Muscle layer of colon (tissue), 2 donors: Measurements from ENCODE around the gene MR1.

Experiments
- H3K27ac ChIP-seq: one replicate; pipeline ENCODE4 v1.7.0; 2013; ENCODE audit warnings: low read depth, mild to moderate bottlenecking, low read length, moderate library complexity
- H3K27me3 ChIP-seq, 2 donors: one replicate each; pipeline ENCODE4 v1.7.0; 2013; ENCODE audit warnings: low read length in 2 of 2, mild to moderate bottlenecking in 2 of 2; ENCODE audit not compliant: insufficient read depth in 2 of 2, control insufficient read depth in 1 of 2
- H3K36me3 ChIP-seq: one replicate; pipeline ENCODE4 v1.7.0; 2013; ENCODE audit warnings: mild to moderate bottlenecking, low read length; ENCODE audit not compliant: insufficient read depth
- H3K4me1 ChIP-seq: one replicate; pipeline ENCODE4 v1.7.0; 2013; ENCODE audit warnings: mild to moderate bottlenecking, low read length; ENCODE audit not compliant: insufficient read depth
- H3K4me3 ChIP-seq, 2 donors: one replicate each; pipeline ENCODE4 v1.7.0; 2013; ENCODE audit warnings: low read length in 2 of 2, low read depth in 1 of 2, mild to moderate bottlenecking in 1 of 2, moderate library complexity in 1 of 2
- H3K9ac ChIP-seq: one replicate; pipeline ENCODE4 v1.7.0; 2013; ENCODE audit warnings: low read length
- H3K9me3 ChIP-seq: one replicate; pipeline ENCODE4 v1.7.0; 2013; ENCODE audit warnings: mild to moderate bottlenecking, low read length
- donor health status: abdominal sarcoma.
- donor health status: Adenocarcinoma of cecum.

The MR1 gene

DNA sequence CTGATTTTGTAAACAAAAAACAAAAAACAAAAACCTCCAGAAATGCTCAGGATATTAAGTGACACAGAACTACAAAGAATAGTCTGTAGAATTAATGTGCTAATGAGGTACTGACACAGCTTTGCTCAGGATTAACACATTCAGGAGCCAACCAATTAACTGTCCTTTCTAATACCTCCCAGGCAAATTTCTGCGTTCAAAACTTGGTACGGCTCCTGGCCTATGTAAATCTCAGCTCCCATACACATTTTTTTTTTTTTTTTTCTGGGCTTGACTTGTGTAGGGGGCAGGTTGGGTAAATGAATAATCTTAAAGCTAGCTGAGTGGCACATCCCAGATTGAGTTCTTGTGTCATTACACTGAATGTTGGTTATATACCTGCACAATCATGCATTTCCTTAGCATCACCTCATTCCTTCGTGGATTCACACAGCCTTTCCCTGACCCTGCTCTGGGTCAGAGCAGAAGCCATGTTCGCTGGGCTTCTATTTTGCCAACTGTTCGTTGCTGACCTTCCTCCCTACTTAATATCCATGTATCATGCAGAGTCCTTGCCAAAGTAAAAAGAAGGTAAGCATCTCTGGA lies 42.1 kb downstream of the MR1 start:
- Histone ChIP-seq H3K9ac (no peak overlapping the region), H3K36me3 (no peaks in the 10 kb centered on the region), H3K9me3 (no peaks in the 10 kb centered on the region)

DNA sequence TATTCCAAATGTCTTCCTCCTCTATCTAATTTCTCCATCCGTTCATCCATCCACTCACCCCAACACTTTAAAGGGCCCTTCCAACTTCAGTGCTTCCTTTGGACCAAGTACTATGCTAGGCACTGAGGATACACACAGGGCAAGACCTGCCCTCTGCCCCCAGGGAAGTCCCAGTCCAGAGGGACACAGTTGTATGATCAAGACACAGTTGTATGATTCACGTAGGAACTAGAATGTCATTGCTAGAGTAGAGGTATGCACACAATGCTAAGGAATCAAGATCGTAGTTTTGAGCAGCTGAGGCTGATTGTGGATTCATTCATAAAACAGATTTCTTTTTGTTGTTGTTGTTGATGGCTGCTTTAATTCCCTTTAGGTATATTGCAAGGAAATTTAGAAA lies 43.1 kb downstream of the MR1 start:
- Histone ChIP-seq H3K27ac (no peak overlapping the region), H3K4me1 (peaks cover 9% of the 10 kb centered on the region), H3K9me3 (no peaks in the 10 kb centered on the region), H3K36me3 (no peaks in the 10 kb centered on the region), H3K9ac (no peak overlapping the region), H3K27me3 (no peaks in the 10 kb centered on the region), H3K4me3 (no peak overlapping the region)

More for the DNA sequence above, 42.1 kb downstream of the MR1 start:
- H3K4me3 ChIP-seq: no peak overlapping the region
- H3K4me1 ChIP-seq: peaks cover 9% of the 10 kb centered on the region
- H3K27ac ChIP-seq: no peak overlapping the region
- H3K27me3 ChIP-seq: no peaks in the 10 kb centered on the region

DNA sequence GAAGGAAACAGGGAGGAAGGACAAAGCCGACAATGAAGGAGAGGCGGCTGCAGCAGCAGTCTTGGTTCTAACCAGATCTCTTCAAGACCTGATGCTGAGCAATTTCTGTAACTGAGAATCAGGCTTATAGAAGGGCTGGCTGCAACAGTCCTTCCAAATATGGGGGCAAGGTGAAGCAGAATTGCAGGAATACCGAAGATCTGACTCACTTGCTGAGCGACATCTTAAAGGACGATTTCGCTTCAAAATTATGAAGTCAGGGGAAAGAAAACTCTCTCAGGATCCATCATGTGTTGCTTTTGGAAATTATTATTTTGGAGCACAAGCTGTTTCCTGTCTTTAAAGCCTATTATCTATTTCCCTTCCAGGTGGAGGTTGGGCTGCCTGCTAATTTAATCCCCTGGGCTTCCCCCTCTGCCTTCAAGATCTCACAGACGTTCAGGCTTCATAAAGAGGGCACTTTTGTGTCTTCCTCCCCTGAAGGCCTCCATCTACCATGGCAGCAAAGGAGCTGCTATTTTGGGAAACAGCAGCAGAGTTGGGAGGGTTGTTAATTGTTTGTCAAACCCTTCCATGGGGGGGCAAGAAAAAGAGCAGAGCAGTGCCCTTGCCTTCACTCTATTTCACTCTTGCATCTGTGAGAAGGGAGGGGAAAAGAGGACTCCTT lies 43.9 kb downstream of the MR1 start:
- Histone ChIP-seq H3K4me1 (peaks cover 9% of the 10 kb centered on the region), H3K9me3 (no peaks in the 10 kb centered on the region), H3K4me3 (no peak overlapping the region), H3K27me3 (no peaks in the 10 kb centered on the region), H3K27ac (no peak overlapping the region), H3K9ac (no peak overlapping the region), H3K36me3 (no peaks in the 10 kb centered on the region)

DNA sequence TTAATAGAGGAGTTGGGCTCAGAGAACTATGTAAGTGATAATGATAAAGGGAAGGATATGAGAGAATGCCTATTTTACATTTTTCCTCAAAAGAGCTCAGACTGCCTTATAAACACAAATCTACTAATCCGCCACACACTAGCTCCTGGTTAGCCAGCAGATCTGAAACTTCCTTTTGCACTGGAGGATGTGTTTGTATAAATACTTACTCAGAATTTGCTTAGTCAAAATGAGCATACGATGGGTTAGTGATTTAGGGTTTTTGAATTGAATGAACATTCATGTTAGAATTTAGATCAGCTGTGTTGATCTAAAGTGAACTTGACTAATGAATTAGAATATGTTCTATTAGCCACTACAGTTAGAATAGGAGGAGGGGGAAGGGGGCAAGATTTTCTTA lies 45.6 kb downstream of the MR1 start:
- Histone ChIP-seq H3K9me3 (no peaks in the 10 kb centered on the region), H3K27me3 (no peaks in the 10 kb centered on the region), H3K4me1 (peaks cover 9% of the 10 kb centered on the region), H3K4me3 (no peak overlapping the region), H3K27ac (no peak overlapping the region), H3K9ac (no peak overlapping the region), H3K36me3 (no peaks in the 10 kb centered on the region)

DNA sequence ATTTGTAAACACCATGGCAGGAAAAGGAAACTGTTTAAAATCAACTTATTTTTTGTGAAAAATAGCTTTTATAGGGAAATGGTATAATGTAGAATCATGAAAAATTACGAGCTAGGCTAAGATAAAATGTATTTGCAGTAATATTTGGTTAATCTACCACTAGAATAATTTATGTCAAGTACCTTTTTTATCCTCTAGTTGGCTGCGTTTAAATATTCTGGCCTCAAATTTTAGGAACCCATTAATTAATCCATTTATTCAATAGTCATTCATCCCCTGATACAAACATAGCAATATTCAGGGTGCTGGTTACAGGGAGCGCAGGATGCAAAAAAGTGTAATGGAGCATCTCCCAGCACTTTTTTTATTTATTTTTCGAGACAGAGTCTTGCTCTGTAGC lies 46.1 kb downstream of the MR1 start:
- peaks cover 9% of the 10 kb centered on the region for H3K4me1 ChIP-seq
- no peak overlapping the region for H3K27ac ChIP-seq
- no peak overlapping the region for H3K4me3 ChIP-seq
- no peak overlapping the region for H3K9ac ChIP-seq
- H3K36me3 ChIP-seq: no peaks in the 10 kb centered on the region
- no peaks in the 10 kb centered on the region for H3K27me3 ChIP-seq
- no peaks in the 10 kb centered on the region for H3K9me3 ChIP-seq

DNA sequence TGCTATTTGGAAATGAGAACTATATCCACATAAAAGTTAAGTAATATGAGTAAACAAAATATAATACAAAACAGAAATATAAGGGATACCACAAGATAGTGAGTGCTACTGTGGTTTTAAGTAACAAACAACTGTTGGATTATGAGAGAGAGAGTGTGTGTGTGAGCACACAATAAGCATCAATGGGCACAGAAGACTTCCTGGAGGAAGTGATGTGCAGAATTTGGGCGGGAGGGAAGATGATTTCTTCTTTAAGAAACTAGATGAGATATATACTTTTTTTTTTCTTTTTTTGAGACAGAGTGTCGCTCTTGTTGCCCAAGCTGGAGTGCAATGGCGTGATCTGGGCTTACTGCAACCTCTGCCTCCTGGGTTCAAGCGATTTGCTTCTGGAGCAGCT lies 46.8 kb downstream of the MR1 start:
- Histone ChIP-seq H3K9me3 (no peaks in the 10 kb centered on the region), H3K27me3 (no peaks in the 10 kb centered on the region), H3K27ac (no peak overlapping the region), H3K4me1 (peaks cover 9% of the 10 kb centered on the region), H3K4me3 (no peak overlapping the region), H3K36me3 (no peaks in the 10 kb centered on the region), H3K9ac (no peak overlapping the region)

DNA sequence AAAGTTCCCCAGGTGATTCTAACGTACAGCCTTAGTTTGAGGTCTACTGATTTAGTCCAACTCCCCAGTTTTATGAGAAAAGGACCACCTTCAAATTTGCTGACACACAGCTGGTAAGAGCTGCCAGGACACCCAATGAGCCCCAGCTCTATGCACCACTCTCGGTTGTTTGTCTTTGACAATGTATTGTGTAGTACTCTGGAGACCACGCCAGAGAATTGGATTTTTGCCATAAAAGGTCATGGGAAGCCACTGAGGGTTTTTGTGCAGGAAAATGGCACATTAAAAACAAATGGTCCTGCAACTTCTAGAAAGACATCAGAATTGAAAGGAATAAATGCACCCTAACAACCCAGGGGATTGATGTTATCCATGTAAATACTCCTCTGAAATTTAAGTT lies 47.6 kb downstream of the MR1 start:
- no peaks in the 10 kb centered on the region for H3K9me3 ChIP-seq
- H3K9ac ChIP-seq: no peak overlapping the region
- no peak overlapping the region for H3K27ac ChIP-seq
- peaks cover 9% of the 10 kb centered on the region for H3K4me1 ChIP-seq
- H3K36me3 ChIP-seq: no peaks in the 10 kb centered on the region
- H3K4me3 ChIP-seq: no peak overlapping the region
- H3K27me3 ChIP-seq: no peaks in the 10 kb centered on the region

DNA sequence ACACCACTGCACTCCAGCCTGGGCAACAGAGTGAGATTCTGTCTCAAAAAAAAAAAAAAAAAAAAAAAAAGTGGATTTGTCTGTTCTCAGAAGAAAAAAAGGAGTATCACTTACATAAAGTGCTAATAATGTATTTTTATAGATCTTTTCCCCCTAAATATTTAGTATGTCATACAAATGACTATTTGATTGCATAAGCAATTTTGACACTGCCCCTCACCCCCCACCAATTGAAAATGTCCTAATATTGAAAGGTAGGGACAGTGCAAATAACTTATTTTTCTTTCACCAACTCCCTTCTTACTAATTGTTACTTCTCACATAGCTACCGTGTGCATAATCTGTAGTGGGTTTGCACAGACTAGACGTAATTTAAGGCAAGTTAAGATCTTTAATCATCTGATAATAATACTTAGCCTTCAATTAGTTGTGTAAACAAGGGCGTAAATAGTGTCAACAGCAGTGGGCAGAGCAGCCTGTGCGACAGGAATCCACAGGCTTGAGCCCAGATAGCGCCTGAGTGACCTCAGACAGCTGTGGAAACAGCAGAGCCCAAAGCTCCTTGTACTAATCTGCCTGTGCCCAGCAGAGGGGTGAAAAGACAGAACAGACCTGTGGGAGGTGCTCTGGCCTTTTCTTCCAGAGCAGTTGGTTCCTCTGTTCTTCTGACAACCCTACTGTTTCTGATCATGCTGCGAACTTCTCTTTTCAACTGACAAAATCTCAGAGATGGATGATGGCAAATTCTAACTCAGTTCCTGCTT lies 50.2 kb downstream of the MR1 start:
- no peak overlapping the region for H3K27ac ChIP-seq
- H3K27me3 ChIP-seq: no peaks in the 10 kb centered on the region
- H3K4me1 ChIP-seq: peaks cover 4% of the 10 kb centered on the region
- H3K9me3 ChIP-seq: no peaks in the 10 kb centered on the region
- H3K36me3 ChIP-seq: no peaks in the 10 kb centered on the region
- H3K9ac ChIP-seq: no peak overlapping the region
- H3K4me3 ChIP-seq: no peak overlapping the region

DNA sequence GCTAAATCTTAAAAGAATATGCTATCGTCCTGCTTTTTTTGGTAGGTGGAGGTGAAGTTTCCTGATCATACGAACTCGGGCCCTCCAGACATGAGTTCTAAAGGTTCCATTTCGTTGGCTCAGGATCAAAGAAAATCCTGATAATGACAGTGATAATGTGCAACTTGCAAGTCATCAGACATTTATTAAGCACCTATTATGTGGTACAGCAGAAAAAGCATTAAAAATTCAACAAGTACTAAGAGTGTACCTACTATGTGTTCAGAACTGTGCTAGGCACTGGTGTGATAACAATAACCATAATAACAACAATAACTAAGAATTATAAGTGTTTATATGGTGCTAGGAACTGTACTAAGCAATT lies 50.8 kb downstream of the MR1 start:
- peaks cover 4% of the 10 kb centered on the region for H3K4me1 ChIP-seq
- H3K27me3 ChIP-seq: no peaks in the 10 kb centered on the region
- no peak overlapping the region for H3K27ac ChIP-seq
- no peaks in the 10 kb centered on the region for H3K9me3 ChIP-seq
- no peaks in the 10 kb centered on the region for H3K36me3 ChIP-seq
- no peak overlapping the region for H3K4me3 ChIP-seq
- no peak overlapping the region for H3K9ac ChIP-seq

DNA sequence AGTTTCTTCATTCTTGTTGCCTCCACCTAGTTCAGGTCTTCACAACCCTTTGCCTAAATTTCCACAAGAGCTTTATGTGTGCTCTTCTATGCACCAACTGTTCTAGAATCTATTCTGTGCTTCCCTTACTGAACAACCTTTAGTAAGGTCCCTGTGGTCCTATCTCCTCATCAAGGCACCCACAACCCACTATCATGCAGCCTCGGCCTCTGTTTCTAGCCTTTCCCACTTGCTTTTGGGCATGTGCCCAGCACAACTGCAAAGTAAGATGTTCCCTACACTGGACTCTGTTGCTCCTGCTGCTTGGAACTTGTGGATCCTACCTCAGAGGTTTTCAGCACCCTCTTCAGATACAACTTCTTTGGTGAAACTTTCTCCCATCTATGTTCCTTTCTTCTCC lies 52.3 kb downstream of the MR1 start:
- Histone ChIP-seq H3K9me3 (no peaks in the 10 kb centered on the region), H3K27ac (no peak overlapping the region), H3K4me1 (peaks cover 11% of the 10 kb centered on the region), H3K27me3 (no peaks in the 10 kb centered on the region), H3K9ac (no peak overlapping the region), H3K4me3 (no peak overlapping the region), H3K36me3 (no peaks in the 10 kb centered on the region)

DNA sequence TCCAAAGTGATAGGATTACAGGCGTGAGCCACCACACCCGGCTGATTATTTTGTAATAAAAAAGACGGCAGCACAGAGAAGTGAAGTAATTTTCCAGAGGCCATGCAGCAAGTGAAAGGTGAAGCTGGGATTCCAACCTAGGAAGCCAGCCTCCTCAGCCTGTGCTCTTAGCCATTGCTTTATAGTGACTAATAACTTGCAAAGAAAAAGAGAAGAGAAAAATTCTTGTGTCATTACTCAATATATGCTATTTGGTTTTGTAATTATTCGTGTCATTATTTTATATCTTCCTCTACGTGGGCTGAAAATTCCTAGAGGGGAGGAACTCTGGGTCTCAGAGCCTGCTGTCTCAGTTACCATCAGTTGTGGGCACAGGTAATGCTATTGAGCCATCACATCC lies 53.1 kb downstream of the MR1 start:
- Histone ChIP-seq H3K4me1 (peaks cover 15% of the 10 kb centered on the region), H3K9me3 (no peaks in the 10 kb centered on the region), H3K36me3 (no peaks in the 10 kb centered on the region), H3K9ac (no peak overlapping the region), H3K27me3 (no peaks in the 10 kb centered on the region), H3K27ac (no peak overlapping the region), H3K4me3 (no peak overlapping the region)
